IMR-90 (cell line): Measurements from ENCODE around the gene VGLL1.

Experiments used
- POLR2A ChIP-seq: IDR thresholded peaks from 2 replicates; pipeline ENCODE4 v1.6.1; 2012; ENCODE audit warnings: mild to moderate bottlenecking, low read depth, low read length
- RCOR1 ChIP-seq: IDR thresholded peaks from 2 replicates; pipeline ENCODE4 v1.6.1; 2012; ENCODE audit warnings: mild to moderate bottlenecking, low read length, improper control_type of control experiment; ENCODE audit not compliant: insufficient replicate concordance
- TF ChIP-seq, protein P1 (sequence below): conservative IDR thresholded peaks from 2 replicates; pipeline ENCODE4 v1.5.1; 2012; ENCODE audit warnings: mild to moderate bottlenecking, low read depth, low read length, improper control_type of control experiment

DNA sequence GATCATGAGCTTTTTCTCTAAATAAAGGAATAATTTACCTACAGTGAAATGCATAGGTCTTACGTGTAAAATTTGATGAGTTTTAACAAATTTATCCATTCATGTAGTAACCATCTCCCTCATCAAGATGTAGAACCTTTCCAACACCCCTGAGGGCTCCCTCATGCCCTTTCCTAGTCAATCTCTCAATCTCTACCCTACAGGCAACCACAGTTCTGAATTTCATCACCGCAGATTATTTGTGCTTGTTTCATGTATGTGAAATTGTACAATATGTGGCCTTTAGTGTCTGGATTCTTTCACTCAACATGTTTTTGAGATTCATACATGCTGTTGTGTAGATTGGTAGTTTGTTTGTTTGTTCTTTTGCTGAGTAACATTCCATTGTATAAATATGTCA is 2.1 kb downstream of the VGLL1 start:
- TF ChIP-seq, protein P1, sequence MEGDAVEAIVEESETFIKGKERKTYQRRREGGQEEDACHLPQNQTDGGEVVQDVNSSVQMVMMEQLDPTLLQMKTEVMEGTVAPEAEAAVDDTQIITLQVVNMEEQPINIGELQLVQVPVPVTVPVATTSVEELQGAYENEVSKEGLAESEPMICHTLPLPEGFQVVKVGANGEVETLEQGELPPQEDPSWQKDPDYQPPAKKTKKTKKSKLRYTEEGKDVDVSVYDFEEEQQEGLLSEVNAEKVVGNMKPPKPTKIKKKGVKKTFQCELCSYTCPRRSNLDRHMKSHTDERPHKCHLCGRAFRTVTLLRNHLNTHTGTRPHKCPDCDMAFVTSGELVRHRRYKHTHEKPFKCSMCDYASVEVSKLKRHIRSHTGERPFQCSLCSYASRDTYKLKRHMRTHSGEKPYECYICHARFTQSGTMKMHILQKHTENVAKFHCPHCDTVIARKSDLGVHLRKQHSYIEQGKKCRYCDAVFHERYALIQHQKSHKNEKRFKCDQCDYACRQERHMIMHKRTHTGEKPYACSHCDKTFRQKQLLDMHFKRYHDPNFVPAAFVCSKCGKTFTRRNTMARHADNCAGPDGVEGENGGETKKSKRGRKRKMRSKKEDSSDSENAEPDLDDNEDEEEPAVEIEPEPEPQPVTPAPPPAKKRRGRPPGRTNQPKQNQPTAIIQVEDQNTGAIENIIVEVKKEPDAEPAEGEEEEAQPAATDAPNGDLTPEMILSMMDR = no peak
- TF ChIP-seq RCOR1 (no peak), POLR2A (no peak)
